Natural killer cell (primary cell): ENCODE results near the gene ARHGAP6. TPM values are rescaled to one million over a fixed set of nuclear protein-coding genes. Genes with fewer than 3 reads are reported as not detected.

ENCODE experiments used
- ATAC-seq, 3 donors: fragments of 150-1000 bp in 2 of 3; fragments of 200-7000 bp in 1 of 3; cut with Tn5 transposase; 1 replicate in 1 of 3; 2 replicates in 2 of 3; pipeline ENCODE4 v1.10.0; 2021; ENCODE audit warnings: mild to moderate bottlenecking in 2 of 3, moderate library complexity in 2 of 3
- DNase-seq, 2 donors: peaks; one replicate each; pipeline versions ENCODE4 v3.0.0 to v3.0.0-alpha.2; 2013 to 2021; ENCODE audit warnings: mixed read lengths in 1 of 2
- H3K27ac ChIP-seq: one replicate; pipeline ENCODE4 v1.5.1; 2013; ENCODE audit warnings: mild to moderate bottlenecking, low read length
- H3K27me3 ChIP-seq: one replicate; pipeline ENCODE4 v1.6.1; 2013; ENCODE audit warnings: low read length; ENCODE audit not compliant: control insufficient read depth, insufficient read depth
- H3K36me3 ChIP-seq: one replicate; pipeline ENCODE4 v1.6.1; 2013; ENCODE audit warnings: low read length; ENCODE audit not compliant: control insufficient read depth, insufficient read depth
- H3K4me1 ChIP-seq: one replicate; pipeline ENCODE4 v1.6.1; 2013; ENCODE audit warnings: low read length; ENCODE audit not compliant: control insufficient read depth, insufficient read depth
- H3K4me3 ChIP-seq: one replicate; pipeline ENCODE4 v1.5.1; 2013; ENCODE audit warnings: low read length
- H3K9me3 ChIP-seq: one replicate; pipeline ENCODE4 v1.6.1; 2013; ENCODE audit warnings: low read length; ENCODE audit not compliant: control insufficient read depth, insufficient read depth
- H3K27ac Mint-ChIP-seq, 2 donors: one replicate each; pipeline ENCODE4 v1.8.0; 2022; ENCODE audit warnings: mild to moderate bottlenecking in 2 of 2, mixed read lengths in 2 of 2, moderate library complexity in 1 of 2
- H3K27me3 Mint-ChIP-seq, 2 donors: one replicate each; pipeline ENCODE4 v1.8.0; 2022; ENCODE audit warnings: low read depth in 2 of 2, mixed read lengths in 2 of 2
- H3K36me3 Mint-ChIP-seq: one replicate; pipeline ENCODE4 v1.8.0; 2022; ENCODE audit warnings: mixed read lengths
- H3K4me1 Mint-ChIP-seq, 2 donors: one replicate each; pipeline ENCODE4 v1.8.0; 2022; ENCODE audit warnings: mixed read lengths in 2 of 2
- H3K4me3 Mint-ChIP-seq: one replicate; pipeline ENCODE4 v1.8.0; 2022; ENCODE audit warnings: mild to moderate bottlenecking, moderate library complexity, mixed read lengths
- H3K9me3 Mint-ChIP-seq, 2 donors: one replicate each; pipeline ENCODE4 v1.8.0; 2022; ENCODE audit warnings: mixed read lengths in 2 of 2
- CTCF ChIP-seq: fragments of 200-600 bp; IDR thresholded peaks from one replicate; pipeline ENCODE4 v1.8.0; 2022; ENCODE audit warnings: antibody characterized with exemption
- WGBS: methylation state at CpG from one replicate; pipeline ENCODE4 v1.1.7; 2013; ENCODE audit warnings: missing lambda C conversion rate; ENCODE audit not compliant: insufficient coverage; 5-methylcytosine and 5-hydroxymethylcytosine counted together
- intact Hi-C: fragments of 100-400 bp; cut with micrococcal nuclease; formaldehyde crosslinking; loops from one replicate; pipeline ENCODE4 v1.14.2; 2022
- total RNA-seq, 4 donors: library from RNA; stranded (reverse); fragments of 120-200 nt in 1 of 4; gene quantifications; one replicate each; pipeline versions ENCODE4 v1.2.3 to v1.2.4, GENCODE V29; 2013 to 2022

The ARHGAP6 gene
- total RNA-seq, 3 donors from 2014 or later (not counting 1 experiment from before 2014, with no cell fraction given): 0.32 to 1.9 (median 1.8) TPM

GRCh38 chrX:11450354-11450753 lies 215.4 kb downstream of the ARHGAP6 start:
- no peak for DNase-seq
- no peaks in the 10 kb centered on the region for H3K4me1 Mint-ChIP-seq
- H3K27me3 Mint-ChIP-seq: peaks cover 0 to 7% of the 10 kb centered on the region in 2 donors
- Histone ChIP-seq H3K27me3 (no peaks in the 10 kb centered on the region), H3K4me3 (no peak overlapping the region), H3K9me3 (no peaks in the 10 kb centered on the region), H3K36me3 (no peaks in the 10 kb centered on the region), H3K4me1 (no peaks in the 10 kb centered on the region), H3K27ac (no peak overlapping the region)
- H3K36me3 Mint-ChIP-seq: no peaks in the 10 kb centered on the region
- TF ChIP-seq CTCF: no peak
- intact Hi-C loops: no loop called here
- H3K4me3 Mint-ChIP-seq: no peak overlapping the region
- H3K27ac Mint-ChIP-seq: no peak overlapping the region
- ATAC-seq: no peak
- H3K9me3 Mint-ChIP-seq: no peaks in the 10 kb centered on the region
- 89% methylated on average over 7 of the region's 8 CpGs for WGBS

- WGBS: 88% methylated on average over 2 of the region's 2 CpGs
- Mint-ChIP-seq H3K27ac (no peak overlapping the region), H3K27me3 (peaks cover 0 to 7% of the 10 kb centered on the region in 2 donors), H3K9me3 (no peaks in the 10 kb centered on the region), H3K4me3 (no peak overlapping the region), H3K36me3 (no peaks in the 10 kb centered on the region), H3K4me1 (no peaks in the 10 kb centered on the region)
- H3K27me3 ChIP-seq: no peaks in the 10 kb centered on the region
- DNase-seq: no peak
- no peak for ATAC-seq
- no peaks in the 10 kb centered on the region for H3K9me3 ChIP-seq
- no peak for TF ChIP-seq CTCF
- no peak overlapping the region for H3K27ac ChIP-seq
- H3K4me3 ChIP-seq: no peak overlapping the region
- H3K36me3 ChIP-seq: no peaks in the 10 kb centered on the region
- no peaks in the 10 kb centered on the region for H3K4me1 ChIP-seq
- intact Hi-C loops: no loop called here
These were observed 216.1 kb downstream of the ARHGAP6 start for GRCh38 chrX:11449613-11450012.

GRCh38 chrX:11447418-11447817 lies 218.3 kb downstream of the ARHGAP6 start:
- H3K4me1 Mint-ChIP-seq: no peaks in the 10 kb centered on the region
- WGBS: no CpG with 5 or more reads among the region's 1 CpG
- H3K4me3 Mint-ChIP-seq: no peak overlapping the region

More at GRCh38 chrX:11447418-11447817, 218.3 kb downstream of the ARHGAP6 start:
- Mint-ChIP-seq H3K27ac (no peak overlapping the region), H3K36me3 (no peaks in the 10 kb centered on the region), H3K27me3 (peaks cover 0 to 7% of the 10 kb centered on the region in 2 donors), H3K9me3 (no peaks in the 10 kb centered on the region)
- no peaks in the 10 kb centered on the region for H3K9me3 ChIP-seq
- H3K4me3 ChIP-seq: no peak overlapping the region
- DNase-seq: no peak
- no peaks in the 10 kb centered on the region for H3K27me3 ChIP-seq
- no peaks in the 10 kb centered on the region for H3K4me1 ChIP-seq
- intact Hi-C loops: no loop called here
- H3K36me3 ChIP-seq: no peaks in the 10 kb centered on the region
- H3K27ac ChIP-seq: no peak overlapping the region
- no peak for TF ChIP-seq CTCF
- ATAC-seq: no peak
